GM15510 (cell line): ENCODE data around the gene ZNF618.

Experiments used
- POLR2A ChIP-seq: IDR thresholded peaks from 3 replicates; pipeline ENCODE4 v1.6.1; 2011; ENCODE audit warnings: borderline replicate concordance; ENCODE audit not compliant: insufficient read length; ENCODE audit errors: extremely low read depth

The ZNF618 gene

DNA sequence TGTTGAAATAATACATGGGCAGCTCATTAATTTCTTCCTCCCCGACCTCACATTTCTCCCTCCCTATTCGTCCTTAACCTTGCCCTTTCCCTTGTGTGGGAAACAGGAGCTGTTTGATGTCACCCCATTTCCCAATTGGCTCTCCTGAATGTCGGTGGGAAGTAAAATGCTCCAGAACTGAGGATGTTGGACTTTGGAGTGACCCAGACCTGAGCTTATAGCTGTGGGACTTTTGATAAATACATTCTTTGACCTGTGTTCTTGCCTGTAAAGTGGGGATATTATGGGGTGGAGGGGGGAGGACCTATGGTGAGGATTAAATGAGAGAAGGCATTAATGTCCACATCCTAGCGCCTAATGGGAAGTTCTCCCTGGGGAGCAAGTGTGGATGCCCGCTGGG lies 91.3 kb downstream of the ZNF618 start:
- TF ChIP-seq POLR2A: no peak

DNA sequence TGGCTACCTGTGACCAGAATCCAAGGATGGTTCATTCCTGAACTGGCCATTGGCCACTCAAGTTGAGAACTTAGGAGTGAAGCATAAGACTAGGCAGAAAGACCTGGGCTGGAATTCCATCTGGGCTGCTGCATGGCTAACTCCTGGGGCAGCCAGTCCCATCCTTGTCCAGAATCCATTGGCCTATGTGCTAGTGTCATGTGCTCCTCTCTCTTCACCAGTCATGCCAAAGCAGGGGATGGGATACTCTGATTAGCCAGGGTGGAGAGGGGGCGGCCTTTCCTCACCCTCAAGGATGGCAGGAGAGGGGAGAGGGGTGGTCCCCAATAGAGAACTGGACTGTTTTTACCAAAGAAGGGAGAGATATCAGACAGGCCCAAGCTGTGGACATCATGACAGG lies 93.2 kb downstream of the ZNF618 start:
- no peak for TF ChIP-seq POLR2A

DNA sequence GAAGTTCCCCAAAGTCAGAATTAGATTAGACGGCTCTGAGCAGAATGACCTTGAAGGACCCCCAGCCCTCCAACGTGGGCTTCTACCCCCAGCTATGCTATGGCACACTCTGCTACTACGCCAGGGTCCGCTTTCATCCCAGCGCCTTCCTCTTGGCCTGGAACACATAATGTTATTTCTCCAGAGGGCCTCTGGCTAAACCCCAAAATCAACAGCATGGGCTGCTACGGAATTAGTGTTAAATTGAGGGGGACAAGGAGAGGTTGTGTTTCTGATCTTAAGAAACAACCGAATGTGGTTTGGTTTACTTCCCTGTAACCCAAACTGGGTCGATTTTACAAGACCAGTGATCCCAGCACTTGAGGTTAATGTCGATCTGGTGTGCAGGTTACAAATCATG lies 97.1 kb downstream of the ZNF618 start:
- no peak for TF ChIP-seq POLR2A

DNA sequence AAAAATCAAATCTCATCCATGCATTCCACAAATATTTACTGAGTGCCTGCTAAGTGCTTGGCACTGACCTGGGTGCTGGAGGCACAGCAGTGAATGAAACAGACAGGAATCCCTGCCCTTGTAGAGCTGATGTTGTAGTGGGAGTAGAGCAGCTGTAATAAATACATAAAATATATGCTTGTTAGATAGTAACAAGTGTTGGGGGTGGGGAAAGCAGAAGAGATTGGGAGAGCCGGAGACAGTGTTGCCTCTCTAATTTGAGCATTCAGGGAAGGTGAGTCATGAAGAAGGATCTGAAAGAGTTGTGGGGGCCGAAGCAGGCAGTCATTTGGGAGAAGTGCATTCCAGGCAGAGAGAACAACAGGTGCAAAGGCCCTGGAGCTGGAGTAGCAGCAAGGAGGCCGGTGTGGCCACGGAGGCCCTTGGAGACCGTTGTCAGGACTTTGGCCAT lies 97.9 kb downstream of the ZNF618 start:
- TF ChIP-seq POLR2A: no peak

DNA sequence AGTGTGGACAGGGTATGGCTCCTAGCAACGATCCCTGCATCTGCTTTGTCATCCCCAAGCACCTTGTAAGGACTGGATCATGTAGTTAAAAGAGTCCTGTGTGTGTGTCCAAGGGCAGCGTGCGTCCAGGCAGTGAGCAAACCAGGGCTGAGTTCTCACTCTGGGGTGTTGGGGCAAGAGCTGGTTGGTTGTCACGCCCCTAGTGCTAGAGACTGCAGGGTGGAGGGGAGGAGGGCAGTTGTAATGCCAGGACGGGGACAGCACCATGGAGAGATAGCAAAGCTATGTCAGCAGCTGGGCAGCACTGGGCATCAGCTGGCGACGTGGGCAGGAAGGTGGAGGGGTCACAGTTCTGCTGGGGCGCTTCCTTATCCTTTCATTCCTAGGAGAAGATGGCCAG lies 100.8 kb downstream of the ZNF618 start:
- TF ChIP-seq POLR2A: no peak

DNA sequence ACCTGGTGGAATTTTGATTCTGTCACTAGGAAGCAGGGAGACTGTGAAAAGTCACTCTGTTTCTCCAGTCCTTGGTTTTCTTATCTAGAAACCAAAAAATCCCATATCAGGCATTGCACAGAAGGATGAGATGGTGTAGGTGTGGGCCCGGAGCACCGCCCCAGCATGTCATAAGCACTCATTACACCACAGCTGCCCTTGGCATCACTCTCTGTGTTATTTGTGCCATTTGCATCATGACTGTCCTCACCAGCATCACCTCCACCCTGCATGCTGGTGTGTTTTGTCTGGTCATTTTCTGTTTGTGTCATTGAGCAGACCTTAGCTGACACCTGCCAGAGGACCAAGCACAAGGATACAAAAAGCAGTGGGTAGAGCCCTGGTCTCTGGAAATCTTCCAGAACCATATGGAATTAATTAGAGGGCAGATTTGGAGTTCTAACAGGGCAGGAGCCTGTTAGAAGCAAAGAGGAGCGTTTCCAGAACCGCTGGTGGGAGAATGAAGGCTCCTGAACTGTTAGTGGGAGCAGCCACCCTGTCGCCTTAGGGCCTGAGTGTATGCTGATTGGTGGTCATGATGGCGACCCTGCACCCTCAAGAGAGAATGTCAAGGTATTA lies 102.7 kb downstream of the ZNF618 start:
- TF ChIP-seq POLR2A: no peak

DNA sequence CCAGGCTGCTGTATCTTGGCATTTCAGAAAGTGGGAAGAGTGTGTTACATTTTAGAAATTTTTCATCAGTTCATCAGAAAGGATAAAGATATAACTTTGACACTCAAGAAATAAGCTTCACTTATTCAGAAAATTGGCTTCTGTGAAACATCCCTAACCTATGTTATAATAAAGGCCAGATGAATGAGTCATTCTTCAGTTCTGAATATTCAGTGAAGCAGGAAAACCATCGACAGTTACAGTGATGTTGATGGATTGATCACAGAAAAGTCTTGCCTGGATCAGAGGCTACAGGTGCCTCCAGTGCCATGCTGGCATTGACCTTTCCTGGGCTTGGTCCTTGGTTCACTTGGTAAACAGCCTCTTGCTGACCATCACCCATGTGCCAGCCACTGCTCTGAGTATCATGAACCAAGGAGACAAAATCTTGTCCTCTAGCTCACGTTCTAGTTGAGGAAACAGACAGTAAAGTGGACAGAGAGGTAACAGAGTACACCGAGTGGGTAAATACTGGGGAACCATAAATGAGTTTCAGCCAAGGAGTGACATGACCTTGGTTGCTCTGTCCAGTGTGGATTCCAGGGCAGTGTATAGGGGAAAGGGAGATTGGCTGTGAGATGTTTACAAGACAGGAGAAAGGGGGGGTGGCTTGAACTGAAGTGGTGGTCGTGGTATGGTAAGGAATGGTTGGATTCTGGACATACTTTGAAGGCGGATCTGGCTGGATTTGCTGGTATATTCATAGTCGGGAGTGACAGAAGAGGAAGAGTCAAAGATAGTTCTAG lies 103.4 kb downstream of the ZNF618 start:
- no peak for TF ChIP-seq POLR2A

DNA sequence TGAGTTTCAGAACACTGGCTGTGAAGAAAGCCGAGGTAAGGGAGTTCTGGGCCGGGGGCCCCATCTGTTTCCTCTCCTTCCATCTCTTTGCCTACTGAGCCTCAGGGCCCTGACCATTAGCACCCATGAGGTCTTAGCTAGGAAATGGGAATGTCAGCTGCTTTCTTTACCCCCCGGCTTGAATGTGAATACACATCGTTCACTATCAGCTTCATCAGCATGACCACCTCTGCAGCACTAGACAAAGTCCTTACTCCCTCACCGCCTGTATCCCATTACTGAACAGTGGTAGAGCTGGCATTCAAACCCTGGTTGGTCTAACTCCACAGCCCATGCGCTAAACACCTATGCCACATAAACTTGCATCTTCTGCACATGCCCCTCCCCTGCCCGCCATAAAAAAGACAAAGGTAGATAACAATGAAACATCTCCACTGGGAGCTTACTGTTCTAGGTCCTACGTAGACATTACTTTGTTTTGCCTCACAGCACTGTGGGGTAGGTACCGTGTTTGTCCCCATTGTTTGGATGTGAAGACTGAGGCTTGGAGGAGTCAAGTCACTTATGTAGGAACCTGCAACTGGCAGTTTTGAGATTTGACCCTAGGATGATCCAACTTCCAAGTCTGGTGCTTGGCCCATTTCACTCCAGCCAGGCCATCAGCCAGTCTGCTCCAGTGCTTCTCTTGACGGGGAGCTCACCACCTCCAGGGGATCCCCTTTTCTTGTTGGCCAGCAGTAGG lies 108.7 kb downstream of the ZNF618 start:
- no peak for TF ChIP-seq POLR2A

DNA sequence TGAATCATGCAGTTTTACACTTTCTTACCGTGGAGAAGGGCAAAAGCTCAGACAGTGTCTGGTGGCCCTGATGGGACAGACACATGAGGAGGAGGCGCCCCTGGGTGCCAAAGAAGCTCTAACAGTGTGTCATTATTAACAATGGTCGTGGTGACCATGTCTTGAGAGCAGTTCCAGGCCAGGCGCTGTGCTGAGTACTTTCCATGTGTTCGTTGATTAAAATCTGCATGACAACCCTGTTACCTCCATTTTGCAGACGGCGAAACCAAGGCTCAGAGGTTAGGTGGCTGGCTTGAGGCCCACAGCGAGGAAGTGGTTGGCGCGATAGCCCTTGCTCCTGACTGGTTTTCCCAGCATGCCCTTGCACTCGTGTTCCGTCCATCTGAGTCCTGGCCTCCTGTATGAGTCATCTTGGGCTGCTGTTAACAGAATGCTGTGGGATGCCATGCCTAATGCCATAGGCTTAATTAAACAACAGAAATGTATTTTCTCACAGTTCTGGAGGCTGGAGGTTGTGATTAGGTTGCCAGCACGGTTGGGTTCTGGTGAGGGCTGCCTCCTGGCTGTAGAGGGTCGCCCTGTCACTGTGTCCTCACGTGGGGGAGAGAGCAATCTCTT lies 110.0 kb downstream of the ZNF618 start:
- TF ChIP-seq POLR2A: no peak

DNA sequence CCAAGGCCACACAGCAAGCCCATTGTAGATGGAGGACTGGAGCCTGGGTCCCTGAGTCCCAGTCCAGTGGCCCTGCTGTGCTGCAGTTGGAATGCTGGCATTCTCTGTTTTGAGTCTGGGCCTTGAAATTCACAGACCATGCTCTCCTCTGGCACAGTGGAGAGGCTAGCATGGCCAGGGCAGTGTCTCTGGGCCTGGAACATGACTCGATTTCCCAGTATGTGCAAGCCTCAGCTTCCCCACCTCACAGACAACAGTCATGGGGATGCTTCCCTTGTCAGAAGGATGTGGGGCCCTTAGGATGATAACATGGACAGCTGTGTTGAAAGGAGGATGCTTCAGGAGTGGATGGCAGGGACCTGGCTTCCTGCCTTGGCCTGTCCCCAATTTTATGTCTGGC lies 110.8 kb downstream of the ZNF618 start:
- no peak for TF ChIP-seq POLR2A

DNA sequence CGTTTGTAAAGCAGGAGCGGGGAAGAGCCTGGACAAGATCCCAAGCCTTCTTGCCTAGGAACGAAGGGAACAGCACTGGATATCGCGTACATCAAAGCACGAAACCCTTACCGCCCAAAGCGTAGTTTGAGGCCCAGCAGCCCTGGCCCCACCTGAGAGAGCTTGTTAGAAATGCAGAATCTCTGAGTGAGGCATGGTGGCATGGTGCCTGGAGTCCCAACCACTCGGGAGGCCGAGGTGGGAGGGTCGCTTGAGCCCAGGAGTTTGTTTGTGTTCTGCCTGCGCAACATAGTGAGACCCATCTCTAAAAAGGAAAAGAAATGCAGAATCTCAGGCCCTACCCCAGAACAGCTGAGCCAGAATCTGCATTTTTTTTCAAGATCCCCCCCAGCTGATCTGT lies 111.4 kb downstream of the ZNF618 start:
- no peak for TF ChIP-seq POLR2A

DNA sequence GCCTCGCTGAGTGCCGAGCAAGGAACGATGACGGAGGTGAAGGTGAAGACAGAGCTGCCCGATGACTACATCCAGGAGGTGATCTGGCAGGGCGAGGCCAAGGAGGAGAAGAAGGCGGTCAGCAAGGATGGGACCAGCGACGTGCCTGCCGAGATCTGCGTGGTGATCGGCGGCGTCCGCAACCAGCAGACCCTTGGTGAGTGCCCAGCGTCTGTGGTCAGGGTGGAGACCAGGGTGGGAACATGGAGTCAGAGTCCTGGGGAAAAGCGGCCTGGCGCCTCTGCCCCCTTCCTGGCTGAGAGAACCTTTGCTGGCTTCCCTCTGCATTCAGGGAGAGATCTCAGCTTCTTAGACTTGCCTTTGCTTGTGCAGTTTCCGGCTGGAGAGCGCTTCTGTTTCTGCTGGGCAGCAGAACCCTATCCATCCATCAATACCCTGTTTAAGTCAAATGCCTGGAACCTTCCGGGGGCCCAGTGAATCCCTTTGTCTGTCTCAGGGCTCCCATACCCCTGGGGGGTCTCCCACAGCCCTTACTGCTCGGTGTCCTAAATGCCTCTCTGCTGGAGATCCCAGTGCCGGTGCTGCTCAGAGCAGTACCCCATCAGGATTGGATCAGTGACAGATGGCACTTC lies 112.4 kb downstream of the ZNF618 start:
- TF ChIP-seq POLR2A: no peak

DNA sequence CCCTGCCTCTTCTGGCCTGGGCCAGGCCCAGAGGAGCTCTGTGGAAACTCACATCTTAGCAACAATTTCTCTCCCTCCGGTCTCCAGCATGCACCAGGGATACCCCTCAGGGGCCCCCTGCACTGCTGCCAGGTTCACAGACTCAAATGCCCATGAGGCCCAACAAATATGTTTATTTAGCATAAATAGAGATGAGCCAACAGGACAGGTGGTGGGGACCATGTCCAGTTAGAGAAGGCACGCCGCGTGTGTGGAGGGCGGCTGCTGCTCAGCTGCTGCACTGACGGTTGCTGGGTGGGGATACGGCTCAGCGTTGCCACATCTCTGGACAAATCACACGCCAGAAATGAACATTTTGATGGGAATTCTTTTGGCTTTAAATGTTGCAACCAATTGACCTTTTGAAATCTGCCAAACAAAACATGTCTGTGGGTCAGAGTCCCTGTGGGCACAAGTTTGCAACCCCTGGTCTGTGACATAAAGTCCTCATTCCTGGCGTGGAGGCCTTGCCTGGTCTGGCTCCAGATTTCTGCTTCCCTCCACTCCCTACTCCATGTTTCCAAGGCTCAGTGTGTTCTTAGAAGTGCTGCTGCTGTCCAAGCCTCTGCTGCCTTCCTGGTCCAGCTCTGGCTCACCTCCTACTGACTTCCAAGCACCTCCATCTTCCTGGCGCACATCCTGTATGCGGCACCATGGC lies 113.1 kb downstream of the ZNF618 start:
- no peak for TF ChIP-seq POLR2A
